Trophoblast cell (in vitro differentiated cells and primary cell): ENCODE data around the gene FYN.

ENCODE experiments used
- DNase-seq, 2 donors: peaks; one replicate each; pipeline ENCODE4 v3.0.0-alpha.2; 2016
- H2AFZ ChIP-seq: 2 replicates; pipeline ENCODE4 v1.6.1; 2013; ENCODE audit warnings: low read length, moderate library complexity, mild to moderate bottlenecking; ENCODE audit not compliant: insufficient read depth, poor library complexity
- H2AK5ac ChIP-seq: 2 replicates; pipeline ENCODE4 v1.6.1; 2013; ENCODE audit warnings: mild to moderate bottlenecking, low read length
- H2BK120ac ChIP-seq: 2 replicates; pipeline ENCODE4 v1.6.1; 2013; ENCODE audit warnings: low read length, mild to moderate bottlenecking, moderate library complexity; ENCODE audit not compliant: insufficient read depth, poor library complexity
- H2BK12ac ChIP-seq: 2 replicates; pipeline ENCODE4 v1.6.1; 2013; ENCODE audit warnings: mild to moderate bottlenecking, low read length, moderate library complexity
- H2BK5ac ChIP-seq: 2 replicates; pipeline ENCODE4 v1.6.1; 2013; ENCODE audit warnings: low read length, low read depth, moderate library complexity, mild to moderate bottlenecking; ENCODE audit not compliant: poor library complexity
- H3K14ac ChIP-seq: 2 replicates; pipeline ENCODE4 v1.6.1; 2013; ENCODE audit warnings: mild to moderate bottlenecking, low read length
- H3K18ac ChIP-seq: 2 replicates; pipeline ENCODE4 v1.6.1; 2013; ENCODE audit warnings: mild to moderate bottlenecking, low read length
- H3K23ac ChIP-seq: 2 replicates; pipeline ENCODE4 v1.6.1; 2013; ENCODE audit warnings: low read length
- H3K27ac ChIP-seq: 2 replicates; pipeline ENCODE4 v1.5.1; 2013; ENCODE audit warnings: low read depth, mild to moderate bottlenecking, inconsistent platforms, low read length, moderate library complexity
- H3K27me3 ChIP-seq: 2 replicates; pipeline ENCODE4 v1.6.1; 2013; ENCODE audit warnings: inconsistent platforms, mild to moderate bottlenecking, low read length, moderate library complexity; ENCODE audit not compliant: insufficient read depth
- H3K36me3 ChIP-seq, 2 experiments: 1 replicate in 1 of 2; 2 replicates in 1 of 2; pipeline ENCODE4 v1.6.1; 2013; ENCODE audit warnings: low read length in 2 of 2, mild to moderate bottlenecking in 2 of 2, moderate library complexity in 1 of 2; ENCODE audit not compliant: insufficient read depth in 2 of 2, control insufficient read depth in 1 of 2
- H3K4ac ChIP-seq: 2 replicates; pipeline ENCODE4 v1.6.1; 2013; ENCODE audit warnings: low read depth, mild to moderate bottlenecking, low read length, moderate library complexity
- H3K4me1 ChIP-seq, 2 experiments: 1 replicate in 1 of 2; 2 replicates in 1 of 2; pipeline ENCODE4 v1.6.1; 2013; ENCODE audit warnings: low read length in 2 of 2, mild to moderate bottlenecking in 2 of 2, moderate library complexity in 1 of 2; ENCODE audit not compliant: insufficient read depth in 2 of 2, control insufficient read depth in 1 of 2
- H3K4me2 ChIP-seq: 2 replicates; pipeline ENCODE4 v1.6.1; 2013; ENCODE audit warnings: inconsistent platforms, mild to moderate bottlenecking, low read length, moderate library complexity
- H3K4me3 ChIP-seq: 2 replicates; pipeline ENCODE4 v1.5.1; 2013; ENCODE audit warnings: mild to moderate bottlenecking, low read depth, low read length, inconsistent platforms
- H3K79me1 ChIP-seq: one replicate; pipeline ENCODE4 v1.6.1; 2013; ENCODE audit warnings: low read length
- H3K79me2 ChIP-seq: 2 replicates; pipeline ENCODE4 v1.6.1; 2013; ENCODE audit warnings: low read length, mild to moderate bottlenecking; ENCODE audit not compliant: control insufficient read depth, insufficient read depth, poor library complexity
- H3K9ac ChIP-seq: 2 replicates; pipeline ENCODE4 v1.6.1; 2013; ENCODE audit warnings: mild to moderate bottlenecking, low read length
- H3K9me3 ChIP-seq: 2 replicates; pipeline ENCODE4 v1.6.1; 2013; ENCODE audit warnings: low read depth, mild to moderate bottlenecking, control low read depth, inconsistent platforms, low read length; ENCODE audit not compliant: insufficient read depth
- H4K12ac ChIP-seq: 2 replicates; pipeline ENCODE4 v1.6.1; 2013; ENCODE audit warnings: low read depth, mild to moderate bottlenecking, low read length, moderate library complexity
- H4K8ac ChIP-seq: 2 replicates; pipeline ENCODE4 v1.6.1; 2013; ENCODE audit warnings: low read depth, mild to moderate bottlenecking, low read length, moderate library complexity
- H4K91ac ChIP-seq: one replicate; pipeline ENCODE4 v1.6.1; 2013; ENCODE audit warnings: low read depth, mild to moderate bottlenecking, low read length, moderate library complexity
- WGBS: extraction: QIAGEN DNeasy Blood & Tissue Kit; methylation state at CpG from one replicate; pipeline ENCODE4 v1.1.7; 2013; ENCODE audit warnings: missing lambda C conversion rate; ENCODE audit not compliant: insufficient read length, insufficient coverage; ENCODE audit errors: extremely low coverage; 5-methylcytosine and 5-hydroxymethylcytosine counted together

The FYN gene

GRCh38 chr6:111661541-111662061 lies 211.7 kb downstream of the FYN start:
- no peaks in the 10 kb centered on the region for H3K9me3 ChIP-seq
- peak overlapping the region; percentile 5 for H3K27ac ChIP-seq
- H2BK12ac ChIP-seq, result no peak overlapping the region
- no peaks in the 10 kb centered on the region for H3K79me1 ChIP-seq
- H3K4me1 ChIP-seq, result peaks cover 13 to 20% of the 10 kb centered on the region in 2 experiments
- H3K36me3 ChIP-seq, result no peaks in the 10 kb centered on the region
- H3K9ac ChIP-seq, result no peak overlapping the region
- H3K79me2 ChIP-seq, result no peaks in the 10 kb centered on the region
- DNase-seq, result no peak
- H3K18ac ChIP-seq, result no peak overlapping the region
- no peak overlapping the region for H3K4ac ChIP-seq
- H4K91ac ChIP-seq, result no peak overlapping the region
- H3K4me3 ChIP-seq, result no peak overlapping the region
- no peak overlapping the region for H3K23ac ChIP-seq
- no peak overlapping the region for H2BK120ac ChIP-seq
- no peak overlapping the region for H4K12ac ChIP-seq
- H2AK5ac ChIP-seq, result no peak overlapping the region
- H2AFZ ChIP-seq, result no peak overlapping the region
- no peak overlapping the region for H4K8ac ChIP-seq
- no peaks in the 10 kb centered on the region for H3K27me3 ChIP-seq
- H3K14ac ChIP-seq, result no peak overlapping the region
- WGBS, result no CpG with 5 or more reads among the region's 19 CpGs
- H2BK5ac ChIP-seq, result no peak overlapping the region
- H3K4me2 ChIP-seq, result peak overlapping the region; percentile 24

DNA sequence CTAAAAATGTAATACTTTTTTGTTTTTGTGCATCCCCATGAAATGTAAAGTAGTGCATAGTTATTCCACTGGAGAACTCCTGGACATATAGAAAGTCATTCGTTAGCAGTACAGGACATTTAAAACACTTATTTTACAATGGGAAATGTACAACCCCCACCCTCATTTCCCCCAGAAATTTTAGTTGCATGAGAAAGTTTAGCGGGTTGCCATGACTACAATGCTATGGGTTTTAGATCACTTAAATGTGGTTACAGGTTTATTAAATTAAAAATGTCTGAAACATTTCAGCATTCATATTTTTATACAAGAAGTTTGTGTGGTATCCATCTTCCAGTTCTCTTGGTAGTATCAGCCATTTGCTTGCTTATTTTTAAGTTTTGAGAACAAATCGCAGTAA lies 212.7 kb downstream of the FYN start:
- H3K4me1 ChIP-seq, result peaks cover 13 to 20% of the 10 kb centered on the region in 2 experiments
- no peak overlapping the region for H2AFZ ChIP-seq
- H3K79me2 ChIP-seq, result no peaks in the 10 kb centered on the region
- no peaks in the 10 kb centered on the region for H3K27me3 ChIP-seq
- no peak overlapping the region for H4K91ac ChIP-seq
- H2BK120ac ChIP-seq, result no peak overlapping the region
- H2BK12ac ChIP-seq, result no peak overlapping the region
- H3K79me1 ChIP-seq, result no peaks in the 10 kb centered on the region
- DNase-seq, result no peak
- H3K4ac ChIP-seq, result no peak overlapping the region
- H3K36me3 ChIP-seq, result no peaks in the 10 kb centered on the region
- peaks cover 2% of the 10 kb centered on the region for H3K9me3 ChIP-seq
- no peak overlapping the region for H3K18ac ChIP-seq
- WGBS, result no CpG with 5 or more reads among the region's 3 CpGs
- H2BK5ac ChIP-seq, result no peak overlapping the region
- no peak overlapping the region for H3K4me2 ChIP-seq
- no peak overlapping the region for H2AK5ac ChIP-seq
- no peak overlapping the region for H4K12ac ChIP-seq
- no peak overlapping the region for H3K14ac ChIP-seq
- no peak overlapping the region for H3K9ac ChIP-seq
- H3K27ac ChIP-seq, result no peak overlapping the region
- no peak overlapping the region for H3K23ac ChIP-seq
- H3K4me3 ChIP-seq, result no peak overlapping the region
- H4K8ac ChIP-seq, result no peak overlapping the region

GRCh38 chr6:111658462-111659154 lies 214.6 kb downstream of the FYN start:
- Histone ChIP-seq H3K9me3 (peaks cover 2% of the 10 kb centered on the region), H2AFZ (no peak overlapping the region), H4K91ac (no peak overlapping the region), H2AK5ac (no peak overlapping the region), H2BK5ac (no peak overlapping the region), H3K79me1 (no peaks in the 10 kb centered on the region), H3K4ac (no peak overlapping the region), H3K27ac (no peak overlapping the region), H4K12ac (no peak overlapping the region), H3K27me3 (no peaks in the 10 kb centered on the region), H3K4me1 (peaks cover 13 to 15% of the 10 kb centered on the region in 2 experiments), H2BK120ac (no peak overlapping the region), H3K9ac (no peak overlapping the region), H3K23ac (no peak overlapping the region), H3K4me2 (no peak overlapping the region), H3K79me2 (no peaks in the 10 kb centered on the region), H4K8ac (no peak overlapping the region), H3K4me3 (no peak overlapping the region), H2BK12ac (no peak overlapping the region), H3K18ac (no peak overlapping the region), H3K36me3 (no peaks in the 10 kb centered on the region), H3K14ac (no peak overlapping the region)
- no peak for DNase-seq
- whole genome bisulfite sequencing, result no CpG with 5 or more reads among the region's 4 CpGs

DNA sequence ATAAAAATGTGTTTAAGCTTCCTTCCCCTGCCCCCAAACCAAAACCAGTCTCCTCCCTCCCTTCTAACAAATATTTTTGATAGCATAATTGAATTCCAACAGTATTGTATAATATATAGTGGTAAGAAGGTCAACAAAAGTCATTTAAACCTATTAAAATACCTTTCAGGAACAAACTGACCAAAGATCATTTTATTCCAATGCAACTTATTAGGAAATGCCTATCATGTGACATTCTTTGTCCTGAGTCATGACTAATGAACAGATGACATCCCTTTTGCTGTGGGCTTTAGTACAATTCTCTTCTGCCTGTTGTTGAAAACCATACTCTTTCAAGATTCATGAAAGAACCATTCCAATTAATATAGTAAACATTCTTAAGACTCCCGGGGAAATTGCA lies 216.1 kb downstream of the FYN start:
- H3K79me2 ChIP-seq, result no peaks in the 10 kb centered on the region
- H4K91ac ChIP-seq, result no peak overlapping the region
- H3K79me1 ChIP-seq, result no peaks in the 10 kb centered on the region
- H2AK5ac ChIP-seq, result no peak overlapping the region
- no peaks in the 10 kb centered on the region for H3K27me3 ChIP-seq
- H3K36me3 ChIP-seq, result no peaks in the 10 kb centered on the region
- no peak overlapping the region for H2AFZ ChIP-seq
- WGBS, result no CpG with 5 or more reads among the region's 1 CpG
- no peak overlapping the region for H2BK120ac ChIP-seq
- H3K4me3 ChIP-seq, result no peak overlapping the region
- DNase-seq, result peak in 1 of 2 donors; percentile 62
- H4K8ac ChIP-seq, result no peak overlapping the region
- H3K18ac ChIP-seq, result no peak overlapping the region
- peaks cover 6 to 8% of the 10 kb centered on the region in 2 experiments for H3K4me1 ChIP-seq
- H2BK5ac ChIP-seq, result no peak overlapping the region
- no peak overlapping the region for H3K14ac ChIP-seq
- H3K4me2 ChIP-seq, result no peak overlapping the region
- no peak overlapping the region for H4K12ac ChIP-seq
- H2BK12ac ChIP-seq, result no peak overlapping the region
- H3K27ac ChIP-seq, result no peak overlapping the region
- no peak overlapping the region for H3K9ac ChIP-seq
- peaks cover 2% of the 10 kb centered on the region for H3K9me3 ChIP-seq
- no peak overlapping the region for H3K4ac ChIP-seq
- H3K23ac ChIP-seq, result no peak overlapping the region
